ENCODE data around the gene ACSM4. TPM values are rescaled to one million over a fixed set of nuclear protein-coding genes. Genes with fewer than 3 reads are reported as not detected.
A peak's percentile ranks its signal among the peaks of the same experiment; 100 is the strongest.

ACSM4 gene
- total and polyA plus RNA-seq, 4 donors, result not detected

- H3K4me3 ChIP-seq (ENCODE audit: low read depth in 1 of 3, low read length in 3 of 3), result no peak overlapping the region
- peak; percentile 86 to 93 for TF ChIP-seq RAD21 (IDR thresholded peaks at IDR 0.05)
- TF ChIP-seq GABPA (IDR thresholded peaks at IDR 0.05 in 1 of 2, conservative IDR thresholded peaks at IDR 0.05 in 1 of 2), result no peak
- peak; percentile 27 for TF ChIP-seq FOXA1 (IDR thresholded peaks at IDR 0.05)
- no peak for TF ChIP-seq YY1 (IDR thresholded peaks at IDR 0.05)
- peak; percentile 12 for TF ChIP-seq ATF3 (IDR thresholded peaks at IDR 0.05)
- TF ChIP-seq EGR1 (IDR thresholded peaks at IDR 0.05; ENCODE audit: low read depth in 2 of 2), result no peak
- TF ChIP-seq HNF4A (conservative IDR thresholded peaks at IDR 0.05), result peak; percentile 93 to 97
- TF ChIP-seq ZBTB33 (IDR thresholded peaks at IDR 0.05), result no peak
- peak; percentile 71 for TF ChIP-seq CTCF (IDR thresholded peaks at IDR 0.05; ENCODE audit: low read depth, low read length, missing input control)
- TF ChIP-seq RXRA (IDR thresholded peaks at IDR 0.05), result peak; percentile 70 to 86
- TF ChIP-seq HNF4G (IDR thresholded peaks at IDR 0.05), result peak; percentile 94
- TF ChIP-seq MAX (IDR thresholded peaks at IDR 0.05), result peak; percentile 11
- no peak for TF ChIP-seq FOXA2 (IDR thresholded peaks at IDR 0.05)
- no peak for TF ChIP-seq REST (IDR thresholded peaks at IDR 0.05)
- TF ChIP-seq TAF1 (conservative IDR thresholded peaks at IDR 0.05), result no peak
- peak; percentile 21 to 37 for TF ChIP-seq JUND (IDR thresholded peaks at IDR 0.05)
- TF ChIP-seq NR2F2 (IDR thresholded peaks at IDR 0.05), result no peak
- peak; percentile 85 for TF ChIP-seq SP1 (IDR thresholded peaks at IDR 0.05)
- no peak overlapping the region for H3K27ac ChIP-seq (ENCODE audit: low read depth in 1 of 2, low read length in 2 of 2)
- WGBS, result 35% methylated on average over 17 of the region's 17 CpGs
- H3K9me3 ChIP-seq (ENCODE audit: control insufficient read depth in 4 of 4, low read length in 3 of 4), result no peaks in the 10 kb centered on the region
- no peaks in the 10 kb centered on the region for H3K36me3 ChIP-seq (ENCODE audit: control insufficient read depth in 4 of 4, insufficient read depth in 3 of 4, low read depth in 1 of 4, low read length in 3 of 4)
- peaks cover 0 to 8% (median 4%) of the 10 kb centered on the region in 4 donors for H3K4me1 ChIP-seq (ENCODE audit: control insufficient read depth in 4 of 4, insufficient read depth in 4 of 4, low read length in 3 of 4)
- H3K9ac ChIP-seq (ENCODE audit: low read depth in 1 of 2, low read length in 2 of 2), result no peak overlapping the region
- DNase-seq (ENCODE audit: low spot score), result peak; percentile 65
- no peaks in the 10 kb centered on the region for H3K27me3 ChIP-seq (ENCODE audit: control insufficient read depth in 4 of 4, insufficient read depth in 4 of 4, low read length in 3 of 4)
Measured at GRCh38 chr12:7374423-7375144, 70.7 kb downstream of the ACSM4 start.

All from liver (tissue), 9 donors.